ENCODE data around the gene METTL24.

The METTL24 gene

DNA sequence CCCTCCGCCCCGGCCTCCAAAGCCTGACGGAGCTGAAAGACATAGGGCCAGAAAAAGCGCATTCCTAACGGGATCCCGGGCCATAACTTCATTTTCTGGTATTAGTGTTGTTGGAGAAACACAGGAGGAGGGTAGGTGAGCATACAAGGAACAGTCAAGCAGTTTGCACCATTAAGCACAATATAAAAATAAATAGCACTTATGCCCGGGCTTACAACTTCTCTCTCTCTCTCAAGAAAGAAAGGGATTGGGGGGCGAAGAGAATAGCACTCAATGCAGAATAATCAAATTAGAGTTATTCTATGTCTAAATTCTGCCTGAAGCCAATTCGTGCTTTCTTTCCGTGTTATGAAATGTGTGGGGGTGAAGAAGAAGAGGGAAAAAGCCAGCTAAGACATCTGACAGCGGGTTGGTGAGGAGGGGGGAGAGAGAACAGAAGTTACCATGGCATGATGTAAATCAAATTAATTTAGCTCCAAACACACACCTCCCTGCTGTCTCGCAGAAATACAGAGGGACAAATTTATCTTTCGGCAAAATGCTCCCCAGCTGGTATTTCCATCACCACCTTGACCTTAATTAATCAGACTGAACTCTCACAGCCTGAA is 508 bp upstream of the METTL24 start:
- TF ChIP-seq, protein P1, sequence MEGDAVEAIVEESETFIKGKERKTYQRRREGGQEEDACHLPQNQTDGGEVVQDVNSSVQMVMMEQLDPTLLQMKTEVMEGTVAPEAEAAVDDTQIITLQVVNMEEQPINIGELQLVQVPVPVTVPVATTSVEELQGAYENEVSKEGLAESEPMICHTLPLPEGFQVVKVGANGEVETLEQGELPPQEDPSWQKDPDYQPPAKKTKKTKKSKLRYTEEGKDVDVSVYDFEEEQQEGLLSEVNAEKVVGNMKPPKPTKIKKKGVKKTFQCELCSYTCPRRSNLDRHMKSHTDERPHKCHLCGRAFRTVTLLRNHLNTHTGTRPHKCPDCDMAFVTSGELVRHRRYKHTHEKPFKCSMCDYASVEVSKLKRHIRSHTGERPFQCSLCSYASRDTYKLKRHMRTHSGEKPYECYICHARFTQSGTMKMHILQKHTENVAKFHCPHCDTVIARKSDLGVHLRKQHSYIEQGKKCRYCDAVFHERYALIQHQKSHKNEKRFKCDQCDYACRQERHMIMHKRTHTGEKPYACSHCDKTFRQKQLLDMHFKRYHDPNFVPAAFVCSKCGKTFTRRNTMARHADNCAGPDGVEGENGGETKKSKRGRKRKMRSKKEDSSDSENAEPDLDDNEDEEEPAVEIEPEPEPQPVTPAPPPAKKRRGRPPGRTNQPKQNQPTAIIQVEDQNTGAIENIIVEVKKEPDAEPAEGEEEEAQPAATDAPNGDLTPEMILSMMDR (IDR thresholded peaks at IDR 0.05): no peak

DNA sequence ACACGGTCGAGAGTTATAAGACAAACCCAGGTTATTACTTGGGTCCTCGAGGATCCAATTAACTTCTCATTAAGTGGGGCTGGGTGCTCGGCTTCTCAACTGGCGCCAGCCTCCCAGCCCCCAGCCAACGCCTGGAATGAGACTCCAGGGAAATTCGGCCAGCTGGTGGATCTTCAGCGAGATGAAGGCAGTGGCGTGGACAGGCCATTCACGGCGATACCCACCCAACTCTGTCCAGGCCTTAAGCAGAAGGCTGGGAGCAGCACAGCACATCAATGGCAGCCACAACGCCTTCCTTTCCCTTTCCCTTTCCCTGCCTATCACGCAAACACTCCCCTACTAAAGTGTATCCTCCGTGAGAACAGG is 868 bp downstream of the METTL24 start:
- TF ChIP-seq, protein P1 (IDR thresholded peaks at IDR 0.05): no peak

DNA sequence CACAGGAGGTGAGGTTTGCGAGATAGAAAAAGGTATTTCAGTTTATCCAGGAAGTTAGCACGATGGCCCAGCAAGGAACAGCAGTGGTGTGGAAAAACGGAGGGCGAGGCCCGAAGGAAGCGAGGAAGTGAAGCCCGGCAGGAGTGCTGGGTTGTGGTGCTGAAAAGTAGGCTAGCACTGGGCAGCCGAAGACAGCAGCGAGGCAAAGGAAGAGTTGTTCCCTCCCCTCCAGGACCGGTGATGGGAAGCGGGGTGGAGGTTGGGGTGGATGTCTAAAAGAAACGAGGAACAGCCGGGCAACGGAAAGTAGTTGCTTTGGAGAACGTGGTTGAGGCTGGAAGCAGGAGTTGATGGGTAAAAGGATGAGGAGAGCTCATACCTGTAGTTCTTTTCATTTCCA is 1.4 kb downstream of the METTL24 start:
- TF ChIP-seq, protein P1 (IDR thresholded peaks at IDR 0.05): no peak

DNA sequence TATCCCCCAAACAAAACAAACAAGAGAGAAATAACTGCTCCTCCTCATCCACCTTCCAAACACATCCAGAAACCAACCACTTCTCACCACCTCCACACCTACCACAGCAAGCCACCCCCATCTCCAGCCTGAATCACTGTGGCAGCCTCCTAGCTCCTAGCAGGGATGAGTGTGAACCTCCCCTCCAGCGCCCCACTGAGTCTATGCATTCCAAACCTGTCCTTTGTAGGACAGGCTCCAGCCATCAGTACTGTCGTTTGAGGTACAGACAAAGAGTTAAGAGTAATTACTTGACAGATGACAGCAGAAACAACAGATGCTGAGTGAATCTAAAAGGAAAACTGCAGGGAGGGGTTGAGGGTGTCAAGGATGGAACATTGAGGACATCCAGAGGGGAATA is 2.4 kb downstream of the METTL24 start:
- TF ChIP-seq, protein P1 (IDR thresholded peaks at IDR 0.05): no peak

DNA sequence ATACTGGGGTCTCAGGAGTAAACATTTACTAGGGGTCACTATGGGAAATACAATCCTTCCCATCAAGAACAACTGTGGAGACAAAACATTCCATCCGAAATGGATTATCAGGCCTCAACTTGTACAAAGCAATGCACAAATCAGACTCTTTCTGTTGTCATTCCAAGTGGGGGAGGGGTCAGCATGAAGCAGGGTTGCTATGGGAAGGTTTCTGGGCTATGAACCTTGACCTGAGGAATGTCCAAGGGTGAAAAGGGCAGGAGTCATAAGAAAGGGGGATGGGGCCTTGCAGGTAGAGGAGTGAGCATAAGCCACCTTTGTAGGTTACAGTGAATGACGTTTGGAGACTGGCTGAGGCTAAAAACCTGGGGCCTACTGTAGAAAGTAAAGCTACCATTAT is 3.1 kb downstream of the METTL24 start:
- TF ChIP-seq, protein P1 (IDR thresholded peaks at IDR 0.05): no peak

DNA sequence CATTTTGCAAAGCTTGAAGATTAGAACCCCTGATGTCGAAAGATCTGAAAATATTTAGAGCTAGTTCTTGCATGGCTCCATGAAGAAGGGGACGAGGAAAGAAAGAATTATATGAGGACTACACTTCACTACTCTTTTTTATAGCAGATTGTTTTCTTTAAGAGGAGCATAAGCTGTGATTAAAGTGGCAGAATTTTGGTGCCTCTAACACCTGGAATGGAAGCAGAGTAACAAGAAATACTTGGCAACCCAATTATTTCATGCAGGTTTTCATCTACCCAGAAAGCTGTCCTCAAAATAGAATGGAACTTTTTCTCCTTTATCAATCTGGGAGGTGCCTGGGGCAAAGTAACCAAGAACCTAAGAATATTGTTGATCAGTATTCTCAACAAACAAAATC is 4.0 kb downstream of the METTL24 start:
- TF ChIP-seq, protein P1 (IDR thresholded peaks at IDR 0.05): no peak

DNA sequence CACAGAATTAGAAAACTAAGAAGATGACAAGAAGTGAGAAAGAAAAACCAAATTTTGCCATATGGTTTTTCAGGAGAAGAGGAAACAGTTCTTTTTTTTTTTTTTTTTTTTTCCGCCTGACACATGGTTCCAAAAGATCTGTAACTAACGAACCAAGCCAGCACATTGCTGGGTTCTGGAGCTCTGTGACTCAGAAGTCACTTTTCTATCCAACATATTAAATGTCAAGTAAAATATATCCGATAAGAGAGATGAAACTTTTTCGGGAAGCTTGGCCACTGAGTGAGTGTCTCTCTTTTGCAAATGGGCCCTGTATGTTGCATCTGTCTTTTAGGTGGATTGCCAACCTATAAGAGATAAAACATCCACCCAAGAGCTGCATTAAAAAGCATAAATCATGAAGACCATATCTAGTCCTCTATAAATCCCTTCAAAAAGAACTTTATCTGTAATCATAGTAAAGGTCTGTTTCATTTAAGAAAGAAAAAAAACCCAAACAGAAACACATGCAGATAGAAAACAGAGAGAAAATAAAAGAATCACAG is 4.6 kb downstream of the METTL24 start:
- TF ChIP-seq, protein P1 (IDR thresholded peaks at IDR 0.05): no peak

All from LNCAP (cell line).